SK-N-SH (cell line): ENCODE results near the gene BCO1.

Experiments
- CTCF ChIP-seq: fragments of 200-600 bp; sonication (generic); IDR thresholded peaks from 2 replicates; pipeline ENCODE4 v1.6.1; 2017; ENCODE audit warnings: antibody characterized with exemption, mild to moderate bottlenecking, moderate library complexity
- EP300 ChIP-seq, 2 experiments: IDR thresholded peaks; 2 replicates each; pipeline versions ENCODE4 v1.4.0 to v1.6.1; 2012; ENCODE audit warnings: borderline replicate concordance in 1 of 2, low read depth in 1 of 2, low read length in 1 of 2
- EZH2phosphoT487 ChIP-seq: fragments of 200-600 bp; sonication (generic); IDR thresholded peaks from 2 replicates; pipeline ENCODE4 v1.6.1; 2017; ENCODE audit warnings: low read depth, mixed run types, mild to moderate bottlenecking, antibody characterized with exemption, moderate library complexity, borderline replicate concordance
- FOXJ3 ChIP-seq: sonication (generic); formaldehyde crosslinking; IDR thresholded peaks from 2 replicates; pipeline ENCODE4 v1.5.1; 2020; ENCODE audit warnings: mild to moderate bottlenecking, missing genetic modification reagents
- USF2 ChIP-seq: fragments of 150-350 bp; IDR thresholded peaks from 2 replicates; pipeline ENCODE4 v1.6.1; 2017; ENCODE audit warnings: antibody characterized with exemption, low read length, low read depth, borderline replicate concordance

- TF ChIP-seq EZH2phosphoT487 (no peak), CTCF (no peak), EP300 (IDR thresholded peaks at IDR 0.05; ENCODE audit: borderline replicate concordance in 1 of 2, low read depth in 1 of 2, low read length in 1 of 2) (no peak), USF2 (no peak), FOXJ3 (CRISPR knock-in tag) (no peak)
These were observed 7.5 kb upstream of the BCO1 start for GRCh38 chr16:81231014-81231413.
